Fibroblast of villous mesenchyme (primary cell): Measurements from ENCODE around the gene GCDH. TPM values are rescaled to one million over a fixed set of nuclear protein-coding genes. Genes with fewer than 3 reads are reported as not detected.
A peak's percentile ranks its signal among the peaks of the same experiment; 100 is the strongest.
"Not testable (repeated sequence)": the region's sequence is repeated elsewhere in the genome, so short reads cannot be mapped to it uniquely, and the experiment has no call there.

ENCODE experiments used
- DNase-seq: peaks from one replicate; pipeline ENCODE4 v3.0.0-alpha.2; 2010; ENCODE audit warnings: low read depth
- H3K4me3 ChIP-seq: 2 replicates; pipeline ENCODE4 v1.5.1; 2011; ENCODE audit warnings: low read depth, mild to moderate bottlenecking, low read length
- total RNA-seq: library from RNA; depleted of rRNA; stranded (reverse); fragments of >200 nt; gene quantifications from 2 replicates; pipeline ENCODE4 v1.2.3, GENCODE V29; 2012
- TF ChIP-seq, protein P1 (sequence below): IDR thresholded peaks from 2 replicates; pipeline ENCODE4 v1.5.1; 2012; ENCODE audit warnings: low read depth, mild to moderate bottlenecking, low read length; ENCODE audit not compliant: insufficient read depth

GCDH gene
- total RNA-seq, 1 donor, result 17.3 TPM

DNA sequence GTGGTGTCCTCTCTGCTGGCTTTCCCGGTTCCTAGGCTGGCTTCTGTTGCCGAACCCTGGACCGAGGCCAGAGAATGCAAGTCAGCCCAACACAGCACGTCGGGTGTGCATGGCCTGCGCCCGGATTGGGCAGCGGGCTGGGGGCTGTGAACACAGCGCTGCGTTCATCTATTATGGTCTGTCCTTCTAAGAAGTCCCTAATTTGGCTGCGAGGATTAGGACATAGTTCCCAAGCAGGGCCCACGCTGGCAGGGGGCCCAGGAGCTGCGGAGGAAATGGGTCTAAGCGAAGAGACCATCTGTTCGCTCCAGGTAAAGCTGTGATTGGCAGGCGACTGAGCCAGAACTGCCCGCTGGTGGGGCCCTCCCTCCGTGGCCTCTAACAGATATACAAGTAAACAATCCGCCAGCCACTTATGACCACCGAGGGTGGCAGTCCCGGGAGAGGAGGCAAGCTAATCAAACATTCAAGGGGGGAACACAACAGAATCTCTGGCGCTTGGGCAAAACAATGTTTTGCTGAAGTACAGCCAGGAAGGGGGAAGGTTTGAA lies 22.1 kb downstream of the GCDH start:
- DNase-seq, result peak; percentile 52
- TF ChIP-seq, protein P1, sequence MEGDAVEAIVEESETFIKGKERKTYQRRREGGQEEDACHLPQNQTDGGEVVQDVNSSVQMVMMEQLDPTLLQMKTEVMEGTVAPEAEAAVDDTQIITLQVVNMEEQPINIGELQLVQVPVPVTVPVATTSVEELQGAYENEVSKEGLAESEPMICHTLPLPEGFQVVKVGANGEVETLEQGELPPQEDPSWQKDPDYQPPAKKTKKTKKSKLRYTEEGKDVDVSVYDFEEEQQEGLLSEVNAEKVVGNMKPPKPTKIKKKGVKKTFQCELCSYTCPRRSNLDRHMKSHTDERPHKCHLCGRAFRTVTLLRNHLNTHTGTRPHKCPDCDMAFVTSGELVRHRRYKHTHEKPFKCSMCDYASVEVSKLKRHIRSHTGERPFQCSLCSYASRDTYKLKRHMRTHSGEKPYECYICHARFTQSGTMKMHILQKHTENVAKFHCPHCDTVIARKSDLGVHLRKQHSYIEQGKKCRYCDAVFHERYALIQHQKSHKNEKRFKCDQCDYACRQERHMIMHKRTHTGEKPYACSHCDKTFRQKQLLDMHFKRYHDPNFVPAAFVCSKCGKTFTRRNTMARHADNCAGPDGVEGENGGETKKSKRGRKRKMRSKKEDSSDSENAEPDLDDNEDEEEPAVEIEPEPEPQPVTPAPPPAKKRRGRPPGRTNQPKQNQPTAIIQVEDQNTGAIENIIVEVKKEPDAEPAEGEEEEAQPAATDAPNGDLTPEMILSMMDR, result no peak
- H3K4me3 ChIP-seq, result no peak overlapping the region

DNA sequence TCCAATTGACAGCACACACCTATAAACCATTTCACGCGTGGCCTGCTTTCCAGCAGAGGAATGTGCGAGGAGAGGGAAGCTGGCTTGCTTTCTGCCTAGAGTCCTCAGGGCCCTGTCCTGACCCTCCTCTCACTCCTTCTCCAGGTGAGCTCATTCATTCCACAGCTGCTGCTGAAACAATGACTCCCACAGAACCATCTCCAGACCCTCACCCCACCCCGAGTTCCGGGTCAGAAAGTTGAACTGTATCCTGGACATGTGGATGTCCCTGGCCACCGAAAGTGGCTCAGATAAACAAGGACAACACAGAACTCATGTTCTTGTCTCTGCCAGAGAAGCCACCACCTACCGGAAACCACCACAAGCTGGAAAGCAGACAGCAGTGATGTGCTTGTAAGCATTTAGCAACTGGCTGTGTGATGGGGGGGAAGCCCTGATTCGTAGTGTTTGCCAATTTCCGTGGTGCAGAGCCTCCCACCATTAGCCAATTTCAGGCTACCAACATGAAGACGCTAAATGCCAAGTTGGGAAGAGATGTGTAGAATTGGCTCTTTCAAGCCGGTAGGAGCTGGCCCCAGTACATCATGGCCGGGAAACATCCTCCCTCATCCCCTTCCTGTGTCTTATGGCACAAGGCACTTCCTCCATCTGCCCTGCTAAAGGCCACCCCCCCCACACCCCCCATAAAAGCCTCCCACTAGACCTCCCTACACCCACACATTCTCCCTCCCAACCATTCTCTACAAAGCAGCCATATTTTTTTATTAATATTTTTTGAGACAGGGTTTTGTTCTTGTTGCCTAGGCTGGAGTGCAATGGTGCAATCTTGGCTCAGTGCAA lies 23.1 kb downstream of the GCDH start:
- no peak overlapping the region for H3K4me3 ChIP-seq
- DNase-seq, result no peak
- TF ChIP-seq, protein P1, result no peak

DNA sequence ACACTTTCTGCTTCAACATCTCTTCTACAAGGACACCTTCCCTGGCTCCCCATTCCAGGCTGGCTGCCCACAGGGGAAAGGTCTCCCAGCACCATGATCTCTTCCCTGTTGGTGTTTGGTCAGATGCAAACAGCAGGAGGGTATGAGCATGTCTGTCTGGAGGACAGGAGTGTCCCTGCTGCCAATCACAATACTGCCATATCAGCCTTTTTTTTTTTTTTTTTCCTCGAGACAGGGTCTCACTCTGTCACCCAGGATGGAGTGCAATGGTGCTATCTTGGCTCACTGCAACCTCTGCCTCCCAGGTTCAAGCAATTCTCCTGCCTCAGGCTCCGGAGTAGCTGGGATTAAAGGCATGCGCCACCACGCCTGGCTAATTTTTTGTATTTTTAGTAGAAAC lies 24.9 kb downstream of the GCDH start:
- not testable (repeated sequence) for H3K4me3 ChIP-seq, DNase-seq

DNA sequence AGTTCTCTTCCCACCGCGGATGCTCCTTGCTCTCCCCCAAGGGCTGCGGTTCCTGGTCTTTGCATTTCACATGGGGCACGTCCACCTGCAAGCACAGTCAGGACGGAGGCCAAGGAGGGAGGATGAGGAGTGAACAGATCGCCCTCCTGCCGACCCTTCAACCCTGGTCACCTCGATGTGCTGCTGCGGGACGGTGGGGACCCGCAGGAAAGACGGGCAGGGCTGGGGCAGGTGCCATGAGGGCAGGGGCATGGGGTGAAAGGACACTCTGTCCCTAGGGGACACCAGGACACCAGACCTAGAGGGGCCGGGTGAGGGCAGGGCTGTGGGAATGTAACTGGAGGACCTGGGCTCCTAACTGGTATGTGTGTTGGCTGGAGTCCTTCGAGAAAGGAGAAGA lies 27.3 kb downstream of the GCDH start:
- TF ChIP-seq, protein P1, result no peak
- H3K4me3 ChIP-seq, result no peak overlapping the region
- no peak for DNase-seq

DNA sequence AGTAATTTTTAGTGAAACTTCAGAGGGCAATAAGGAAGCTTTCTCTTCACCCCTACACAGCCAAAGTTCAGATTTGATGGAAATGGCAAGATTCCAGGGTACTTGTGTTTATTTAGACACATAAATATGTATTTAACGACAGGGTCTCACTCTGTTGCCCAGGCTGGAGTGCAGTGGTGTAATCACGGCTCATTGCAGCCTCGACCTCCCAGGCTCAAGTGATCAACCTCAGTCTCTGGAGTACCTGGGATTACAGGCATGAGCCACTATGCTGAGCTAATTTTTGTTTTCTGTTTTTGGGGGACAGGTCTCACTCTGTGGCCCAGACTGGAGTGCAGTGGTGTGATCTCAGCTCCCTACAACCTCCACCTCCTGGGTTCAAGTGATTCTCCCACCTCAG lies 30.1 kb downstream of the GCDH start:
- TF ChIP-seq, protein P1, result no peak
- no peak overlapping the region for H3K4me3 ChIP-seq
- no peak for DNase-seq

DNA sequence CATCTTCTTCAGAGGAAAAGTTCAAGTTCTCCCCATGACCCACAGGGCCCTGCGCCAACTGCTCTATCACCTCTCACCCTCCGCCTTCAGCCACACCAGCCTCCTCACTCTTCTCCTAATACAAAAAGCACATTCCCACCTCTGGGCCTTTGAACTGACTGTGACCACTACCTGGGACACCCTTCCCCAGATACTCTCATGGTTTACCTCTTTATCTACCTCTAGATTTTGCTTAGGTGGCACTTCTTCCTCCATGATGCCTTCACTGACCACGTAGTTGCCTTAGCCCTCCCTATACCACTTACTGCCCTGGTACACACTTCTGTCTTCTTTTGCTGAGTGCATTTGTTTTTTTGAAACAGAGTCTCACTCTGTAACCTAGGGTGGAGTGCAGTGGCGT lies 32.0 kb downstream of the GCDH start:
- no peak overlapping the region for H3K4me3 ChIP-seq
- TF ChIP-seq, protein P1, result no peak
- no peak for DNase-seq

DNA sequence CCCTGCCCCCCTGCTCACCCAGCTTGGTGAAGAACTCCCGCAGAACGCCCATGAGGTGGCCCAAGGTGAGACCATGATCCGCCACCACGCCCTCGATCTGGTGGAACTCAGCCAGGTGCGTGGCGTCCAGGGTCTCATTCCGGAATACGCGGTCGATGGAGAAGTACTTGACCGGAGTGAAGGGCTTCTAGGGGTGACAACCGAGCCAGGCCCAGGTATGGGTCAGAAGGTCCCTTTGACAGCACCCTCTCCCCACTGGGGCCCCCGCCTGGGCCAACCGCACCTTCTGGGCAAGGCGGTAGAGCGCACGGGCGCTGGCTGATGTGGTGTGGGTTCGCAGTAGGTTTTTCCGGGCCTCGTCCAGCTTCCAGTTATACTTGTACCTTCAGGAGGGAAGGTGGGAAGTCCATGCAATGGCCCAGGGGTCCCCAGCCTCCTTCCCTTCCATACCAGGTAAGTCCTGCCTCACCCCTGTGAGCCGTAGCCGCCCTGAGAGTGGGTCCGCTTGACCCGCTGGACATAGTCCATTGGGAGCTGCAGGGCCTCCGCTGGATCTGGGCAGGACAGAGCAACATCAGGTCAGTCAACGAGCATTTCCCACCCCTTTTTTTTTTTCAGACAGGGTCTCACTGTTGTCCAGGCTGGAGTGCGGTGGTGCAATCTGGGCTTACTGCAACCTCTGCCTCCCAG lies 33.8 kb downstream of the GCDH start:
- TF ChIP-seq, protein P1, result no peak
- no peak for DNase-seq
- no peak overlapping the region for H3K4me3 ChIP-seq
